ENCODE data around the gene GRM5.

DNA sequence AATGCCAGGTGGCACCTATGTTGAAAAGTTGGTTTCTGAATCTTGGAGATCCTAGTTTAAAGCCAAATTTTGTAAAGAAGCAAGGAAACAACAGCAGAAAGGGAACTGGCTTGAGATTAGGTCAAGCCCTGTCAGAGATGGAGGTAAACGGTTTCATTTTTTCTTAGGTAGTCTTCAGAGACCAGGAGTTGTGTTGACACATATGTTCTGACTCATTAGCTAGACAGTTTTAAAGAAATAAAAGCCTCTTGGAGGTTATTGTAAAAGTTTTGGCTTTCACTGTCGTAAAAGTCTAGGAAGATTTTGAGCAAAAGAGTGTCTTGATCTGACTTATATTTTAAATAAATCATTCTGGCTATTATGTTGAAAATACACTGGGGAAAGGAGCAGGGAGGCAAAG lies 576.8 kb downstream of the GRM5 start:
- TF ChIP-seq POLR2A (IDR thresholded peaks at IDR 0.05) (no peak), CTCF (IDR thresholded peaks at IDR 0.05) (no peak), EP300 (IDR thresholded peaks at IDR 0.05) (no peak)

Data from tibial nerve (tissue), 4 donors.